ENCODE results near the gene ANKH. TPM values are rescaled to one million over a fixed set of nuclear protein-coding genes. Genes with fewer than 3 reads are reported as not detected.

The ANKH gene
- total RNA-seq, 1 experiment from 2014 or later, result 4.7 TPM

DNA sequence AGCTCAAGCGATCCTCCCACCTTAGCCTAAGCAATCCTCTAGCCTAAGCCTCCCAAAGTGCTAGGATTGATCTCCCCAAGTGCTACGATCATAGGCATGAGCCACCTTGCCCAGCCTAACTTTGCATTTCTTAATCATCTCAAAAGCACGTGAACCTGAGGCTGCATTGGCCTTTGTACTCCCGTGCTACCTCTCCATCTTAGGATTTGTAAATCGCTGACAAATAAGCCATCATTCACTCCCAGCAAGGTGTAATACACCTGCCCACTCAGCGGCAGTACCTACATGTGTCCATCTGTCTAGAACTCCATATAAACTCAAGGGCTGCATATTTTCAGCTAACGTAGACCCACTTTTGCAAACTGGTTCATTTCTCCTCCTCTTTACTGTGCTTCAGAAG, 2.8 kb downstream of the ANKH start:
- Mint-ChIP-seq H3K4me1 (ENCODE audit: low read depth, unreplicated experiment) (peaks cover 13% of the 10 kb centered on the region), H3K27ac (ENCODE audit: unreplicated experiment) (no peak overlapping the region), H3K36me3 (ENCODE audit: insufficient read depth, unreplicated experiment) (peaks cover 6% of the 10 kb centered on the region), H3K4me3 (ENCODE audit: unreplicated experiment) (no peak overlapping the region), H3K27me3 (ENCODE audit: insufficient read depth, unreplicated experiment) (peaks cover 13% of the 10 kb centered on the region), H3K9me3 (ENCODE audit: unreplicated experiment) (no peaks in the 10 kb centered on the region)
- no TSS peak for BruUV-seq (replicated peaks)
- ChIA-PET POLR2A (no interaction called here), CTCF (no interaction called here)
- no peaks in the 10 kb centered on the region for H3K9me3 ChIP-seq
- peaks cover 2% of the 10 kb centered on the region for H3K27me3 ChIP-seq (replicated peaks; ENCODE audit: control insufficient read depth, insufficient read depth, low read length)
- H3K4me3 ChIP-seq (ENCODE audit: low read depth, low read length), result no peak overlapping the region
- intact Hi-C loops (cut with micrococcal nuclease; ENCODE audit: unreplicated experiment), result no loop called here
- no peaks in the 10 kb centered on the region for H3K4me1 ChIP-seq
- H3K36me3 ChIP-seq (ENCODE audit: control insufficient read depth, insufficient read depth, low read length), result no peaks in the 10 kb centered on the region
- TF ChIP-seq, protein P1, sequence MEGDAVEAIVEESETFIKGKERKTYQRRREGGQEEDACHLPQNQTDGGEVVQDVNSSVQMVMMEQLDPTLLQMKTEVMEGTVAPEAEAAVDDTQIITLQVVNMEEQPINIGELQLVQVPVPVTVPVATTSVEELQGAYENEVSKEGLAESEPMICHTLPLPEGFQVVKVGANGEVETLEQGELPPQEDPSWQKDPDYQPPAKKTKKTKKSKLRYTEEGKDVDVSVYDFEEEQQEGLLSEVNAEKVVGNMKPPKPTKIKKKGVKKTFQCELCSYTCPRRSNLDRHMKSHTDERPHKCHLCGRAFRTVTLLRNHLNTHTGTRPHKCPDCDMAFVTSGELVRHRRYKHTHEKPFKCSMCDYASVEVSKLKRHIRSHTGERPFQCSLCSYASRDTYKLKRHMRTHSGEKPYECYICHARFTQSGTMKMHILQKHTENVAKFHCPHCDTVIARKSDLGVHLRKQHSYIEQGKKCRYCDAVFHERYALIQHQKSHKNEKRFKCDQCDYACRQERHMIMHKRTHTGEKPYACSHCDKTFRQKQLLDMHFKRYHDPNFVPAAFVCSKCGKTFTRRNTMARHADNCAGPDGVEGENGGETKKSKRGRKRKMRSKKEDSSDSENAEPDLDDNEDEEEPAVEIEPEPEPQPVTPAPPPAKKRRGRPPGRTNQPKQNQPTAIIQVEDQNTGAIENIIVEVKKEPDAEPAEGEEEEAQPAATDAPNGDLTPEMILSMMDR (IDR thresholded peaks at IDR 0.05; ENCODE audit: insufficient read depth in 1 of 2, low read depth in 1 of 2, low read length in 1 of 2, severe bottlenecking in 1 of 2, unreplicated experiment in 1 of 2), result no peak
- DNase-seq, result no peak

DNA sequence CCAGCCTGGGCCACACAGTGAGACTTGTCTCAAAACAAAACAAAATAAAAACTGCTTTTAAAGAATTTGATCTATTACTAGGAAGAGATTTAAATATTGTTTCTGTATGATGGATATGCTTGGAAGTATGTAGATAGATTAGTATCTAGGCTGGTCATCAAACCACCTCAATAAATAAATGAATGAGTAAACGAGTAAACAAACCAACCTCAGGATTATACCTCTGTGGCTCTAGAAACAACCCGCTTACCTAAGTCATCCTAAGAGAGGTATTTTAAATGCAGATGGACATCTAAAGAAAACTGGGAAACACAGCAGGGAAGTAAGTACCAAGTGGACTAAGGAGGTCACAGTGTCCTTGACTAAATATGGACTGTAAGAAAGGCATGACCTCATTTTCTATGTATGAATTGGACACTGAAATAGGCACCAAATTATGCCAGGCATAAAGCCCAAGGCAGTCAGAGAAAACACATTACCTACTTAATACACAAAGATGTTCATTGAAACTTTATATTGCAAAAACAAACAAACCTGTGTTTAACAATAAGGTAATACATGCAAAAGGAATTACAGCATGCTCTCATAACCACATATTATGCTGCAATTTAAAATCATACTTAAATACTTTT, 7.3 kb downstream of the ANKH start:
- H3K4me1 ChIP-seq, result peaks cover 6% of the 10 kb centered on the region; the same call in 1 of the 2 replicates
- intact Hi-C loops (cut with micrococcal nuclease; ENCODE audit: unreplicated experiment), result no loop called here

DNA sequence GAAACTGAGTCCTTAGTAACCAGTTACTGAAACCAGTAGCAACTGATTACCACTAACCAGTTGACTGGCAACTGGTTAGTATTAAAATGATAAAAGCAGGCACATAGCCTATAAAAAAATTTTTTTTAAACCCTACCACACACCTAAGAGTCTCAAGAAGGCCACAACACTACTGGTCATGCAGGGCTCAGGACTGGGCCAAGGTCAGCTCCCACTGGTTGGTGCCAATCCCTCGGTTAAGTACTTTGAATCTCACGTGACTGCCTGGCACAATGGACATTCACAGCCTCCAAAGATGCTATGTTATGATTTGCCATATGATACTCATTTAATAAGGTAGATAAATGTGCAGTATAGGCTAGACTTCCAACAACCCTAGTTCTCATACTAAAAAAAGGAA, 8.5 kb downstream of the ANKH start:
- no TSS peak for BruUV-seq (replicated peaks)
- no peaks in the 10 kb centered on the region for H3K27me3 ChIP-seq (replicated peaks; ENCODE audit: control insufficient read depth, insufficient read depth, low read length)
- Mint-ChIP-seq H3K9me3 (ENCODE audit: unreplicated experiment) (no peaks in the 10 kb centered on the region), H3K27ac (ENCODE audit: unreplicated experiment) (no peak overlapping the region), H3K27me3 (ENCODE audit: insufficient read depth, unreplicated experiment) (no peaks in the 10 kb centered on the region), H3K4me1 (ENCODE audit: low read depth, unreplicated experiment) (no peaks in the 10 kb centered on the region), H3K36me3 (ENCODE audit: insufficient read depth, unreplicated experiment) (no peaks in the 10 kb centered on the region), H3K4me3 (ENCODE audit: unreplicated experiment) (no peak overlapping the region)
- POLR2A ChIA-PET, result no interaction called here
- TF ChIP-seq, protein P1 (IDR thresholded peaks at IDR 0.05; ENCODE audit: insufficient read depth in 1 of 2, low read depth in 1 of 2, low read length in 1 of 2, severe bottlenecking in 1 of 2, unreplicated experiment in 1 of 2), result no peak
- H3K36me3 ChIP-seq (ENCODE audit: control insufficient read depth, insufficient read depth, low read length), result no peaks in the 10 kb centered on the region
- CTCF ChIA-PET, result no interaction called here
- H3K9me3 ChIP-seq, result no peaks in the 10 kb centered on the region
- intact Hi-C loops (cut with micrococcal nuclease; ENCODE audit: unreplicated experiment), result no loop called here
- no peak for DNase-seq
- no peak overlapping the region for H3K4me3 ChIP-seq (ENCODE audit: low read depth, low read length)
- H3K4me1 ChIP-seq, result peaks cover 6% of the 10 kb centered on the region; the same call in 1 of the 2 replicates

More for the DNA sequence above, 7.3 kb downstream of the ANKH start:
- no peak overlapping the region for H3K4me3 ChIP-seq (ENCODE audit: low read depth, low read length)
- no TSS peak for BruUV-seq (replicated peaks)
- no peaks in the 10 kb centered on the region for H3K36me3 ChIP-seq (ENCODE audit: control insufficient read depth, insufficient read depth, low read length)
- Mint-ChIP-seq H3K9me3 (ENCODE audit: unreplicated experiment) (no peaks in the 10 kb centered on the region), H3K27me3 (ENCODE audit: insufficient read depth, unreplicated experiment) (peaks cover 7% of the 10 kb centered on the region), H3K4me3 (ENCODE audit: unreplicated experiment) (no peak overlapping the region), H3K27ac (ENCODE audit: unreplicated experiment) (no peak overlapping the region), H3K4me1 (ENCODE audit: low read depth, unreplicated experiment) (peaks cover 5% of the 10 kb centered on the region), H3K36me3 (ENCODE audit: insufficient read depth, unreplicated experiment) (no peaks in the 10 kb centered on the region)
- TF ChIP-seq, protein P1 (IDR thresholded peaks at IDR 0.05; ENCODE audit: insufficient read depth in 1 of 2, low read depth in 1 of 2, low read length in 1 of 2, severe bottlenecking in 1 of 2, unreplicated experiment in 1 of 2), result no peak
- H3K9me3 ChIP-seq, result no peaks in the 10 kb centered on the region
- DNase-seq, result no peak
- ChIA-PET CTCF (no interaction called here), POLR2A (no interaction called here)
- H3K27me3 ChIP-seq (replicated peaks; ENCODE audit: control insufficient read depth, insufficient read depth, low read length), result no peaks in the 10 kb centered on the region

Measured in Caco-2 (cell line).